Astrocyte of the hippocampus (primary cell): ENCODE measurements around the gene IL12RB2.

Experiments
- DNase-seq: peaks from one replicate; pipeline ENCODE4 v3.0.0; 2011; ENCODE audit warnings: low read depth, low spot score

IL12RB2 gene, protein sequence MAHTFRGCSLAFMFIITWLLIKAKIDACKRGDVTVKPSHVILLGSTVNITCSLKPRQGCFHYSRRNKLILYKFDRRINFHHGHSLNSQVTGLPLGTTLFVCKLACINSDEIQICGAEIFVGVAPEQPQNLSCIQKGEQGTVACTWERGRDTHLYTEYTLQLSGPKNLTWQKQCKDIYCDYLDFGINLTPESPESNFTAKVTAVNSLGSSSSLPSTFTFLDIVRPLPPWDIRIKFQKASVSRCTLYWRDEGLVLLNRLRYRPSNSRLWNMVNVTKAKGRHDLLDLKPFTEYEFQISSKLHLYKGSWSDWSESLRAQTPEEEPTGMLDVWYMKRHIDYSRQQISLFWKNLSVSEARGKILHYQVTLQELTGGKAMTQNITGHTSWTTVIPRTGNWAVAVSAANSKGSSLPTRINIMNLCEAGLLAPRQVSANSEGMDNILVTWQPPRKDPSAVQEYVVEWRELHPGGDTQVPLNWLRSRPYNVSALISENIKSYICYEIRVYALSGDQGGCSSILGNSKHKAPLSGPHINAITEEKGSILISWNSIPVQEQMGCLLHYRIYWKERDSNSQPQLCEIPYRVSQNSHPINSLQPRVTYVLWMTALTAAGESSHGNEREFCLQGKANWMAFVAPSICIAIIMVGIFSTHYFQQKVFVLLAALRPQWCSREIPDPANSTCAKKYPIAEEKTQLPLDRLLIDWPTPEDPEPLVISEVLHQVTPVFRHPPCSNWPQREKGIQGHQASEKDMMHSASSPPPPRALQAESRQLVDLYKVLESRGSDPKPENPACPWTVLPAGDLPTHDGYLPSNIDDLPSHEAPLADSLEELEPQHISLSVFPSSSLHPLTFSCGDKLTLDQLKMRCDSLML

DNA sequence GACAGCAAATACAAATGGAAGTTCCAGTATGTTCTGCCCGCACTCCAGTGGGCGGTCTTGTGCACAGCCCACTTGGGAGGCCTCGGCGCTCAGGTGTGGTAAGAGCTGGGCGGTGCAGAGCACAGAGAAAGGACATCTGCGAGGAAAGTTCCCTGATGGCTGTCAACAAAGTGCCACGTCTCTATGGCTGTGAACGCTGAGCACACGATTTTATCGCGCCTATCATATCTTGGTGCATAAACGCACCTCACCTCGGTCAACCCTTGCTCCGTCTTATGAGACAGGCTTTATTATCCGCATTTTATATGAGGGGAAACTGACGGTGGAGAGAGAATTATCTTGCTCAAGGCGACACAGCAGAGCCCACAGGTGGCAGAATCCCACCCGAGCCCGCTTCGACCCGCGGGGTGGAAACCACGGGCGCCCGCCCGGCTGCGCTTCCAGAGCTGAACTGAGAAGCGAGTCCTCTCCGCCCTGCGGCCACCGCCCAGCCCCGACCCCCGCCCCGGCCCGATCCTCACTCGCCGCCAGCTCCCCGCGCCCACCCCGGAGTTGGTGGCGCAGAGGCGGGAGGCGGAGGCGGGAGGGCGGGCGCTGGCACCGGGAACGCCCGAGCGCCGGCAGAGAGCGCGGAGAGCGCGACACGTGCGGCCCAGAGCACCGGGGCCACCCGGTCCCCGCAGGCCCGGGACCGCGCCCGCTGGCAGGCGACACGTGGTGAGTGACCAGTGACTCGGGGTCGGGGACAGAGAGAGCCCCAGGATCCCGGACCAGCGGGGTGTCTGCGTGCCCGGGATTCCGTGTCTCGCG lies at the start of gene IL12RB2:
IL12RB2 (plus strand) TSS at position 623 of the 810 bp plus-strand sequence. CDS start 12,496 bp downstream, outside the sequence.
- DNase-seq, result peak; percentile 39

DNA sequence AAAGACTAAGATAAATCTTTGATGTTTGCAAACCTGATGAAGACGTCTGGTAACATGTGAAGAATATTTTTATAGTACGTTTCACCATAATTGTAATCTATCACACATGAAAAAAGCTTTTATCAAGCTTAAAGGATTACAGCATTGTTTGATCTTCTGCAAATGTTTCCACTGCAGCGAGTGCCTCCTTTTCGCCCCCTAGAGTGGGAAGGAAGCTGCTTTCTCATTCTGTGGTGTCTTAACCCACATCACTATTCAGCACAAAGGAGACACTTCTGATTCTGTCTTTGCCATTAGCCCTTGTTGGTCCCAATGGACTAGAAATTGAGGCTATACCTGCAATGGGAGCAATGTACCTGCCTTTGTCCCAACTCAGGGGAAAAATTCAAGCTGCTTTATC lies 46.0 kb upstream of the IL12RB2 start:
- no peak for DNase-seq

DNA sequence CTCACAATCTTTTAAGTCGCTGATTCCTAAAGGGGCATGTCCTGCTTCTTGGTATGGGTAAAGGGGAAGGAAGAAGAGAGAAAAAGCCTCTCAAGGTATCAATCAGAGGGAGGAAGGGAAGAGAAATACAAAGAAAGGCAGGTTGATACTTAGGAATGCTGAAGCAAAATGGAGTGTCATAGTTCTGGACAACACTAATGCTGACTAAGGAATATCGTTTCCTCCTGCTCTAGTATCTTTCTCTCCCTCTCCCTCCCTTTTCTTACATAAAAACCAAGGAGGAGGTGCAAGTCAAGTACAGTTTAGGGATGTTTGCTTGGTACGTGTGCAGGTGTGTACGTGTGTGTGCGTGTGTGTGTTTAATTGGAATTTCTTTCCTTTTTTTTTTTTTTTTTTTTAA lies 44.9 kb upstream of the IL12RB2 start:
- no peak for DNase-seq

DNA sequence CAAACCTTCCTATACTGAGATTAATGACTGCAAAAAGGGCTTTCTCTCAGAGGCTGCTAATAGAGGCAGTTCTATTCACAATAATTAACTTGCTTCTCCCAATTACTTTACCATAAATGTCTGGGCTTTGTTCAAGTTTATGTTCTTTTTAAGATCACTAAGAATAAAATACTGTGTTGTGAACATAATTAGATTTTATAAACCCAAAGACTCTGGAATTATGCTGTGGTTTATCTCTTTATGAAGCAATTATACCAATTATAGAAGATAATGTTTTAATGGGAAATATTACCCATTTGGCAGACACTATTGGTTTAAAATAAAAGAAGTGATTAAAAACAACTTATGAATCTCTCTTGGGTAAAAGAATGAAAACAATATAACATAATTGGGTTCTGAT lies 43.5 kb upstream of the IL12RB2 start:
- no peak for DNase-seq

DNA sequence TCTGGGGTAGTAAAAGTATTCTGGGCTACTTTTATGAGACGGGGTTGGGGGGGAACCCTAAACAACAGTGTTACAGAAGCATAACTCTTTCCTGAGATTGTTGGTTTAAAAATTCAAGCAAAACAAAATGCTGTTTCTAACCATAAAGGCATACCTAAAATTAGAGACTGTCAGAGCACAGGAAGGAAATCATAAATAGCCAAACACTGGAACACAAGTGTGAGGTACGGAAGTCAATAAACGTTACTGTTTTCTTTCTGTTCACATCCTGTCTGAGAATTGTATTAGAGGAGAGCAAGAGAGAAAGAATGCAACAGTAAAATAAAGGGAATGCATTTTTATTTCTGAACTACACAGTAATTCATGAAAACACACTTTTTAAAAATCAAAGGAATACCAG lies 42.8 kb upstream of the IL12RB2 start:
- DNase-seq, result no peak

DNA sequence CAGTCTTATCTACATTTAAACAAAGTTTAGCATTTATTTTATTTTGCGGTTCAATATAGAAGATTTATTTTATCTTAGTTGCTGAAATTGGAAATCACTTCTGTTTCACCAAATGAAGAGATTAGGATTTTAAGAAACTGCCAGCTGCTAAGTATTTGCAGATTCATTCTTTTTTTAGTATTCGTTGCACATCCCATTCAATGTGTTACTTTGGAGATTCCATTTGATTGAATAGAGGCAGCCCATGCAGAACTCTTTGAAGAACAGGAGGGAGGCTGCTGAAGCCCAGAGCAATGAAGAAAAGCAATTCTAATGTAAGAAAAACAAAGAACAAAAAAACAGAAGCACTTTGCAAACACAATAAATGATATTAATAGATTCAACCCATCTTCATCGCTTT lies 38.6 kb upstream of the IL12RB2 start:
- DNase-seq, result no peak

DNA sequence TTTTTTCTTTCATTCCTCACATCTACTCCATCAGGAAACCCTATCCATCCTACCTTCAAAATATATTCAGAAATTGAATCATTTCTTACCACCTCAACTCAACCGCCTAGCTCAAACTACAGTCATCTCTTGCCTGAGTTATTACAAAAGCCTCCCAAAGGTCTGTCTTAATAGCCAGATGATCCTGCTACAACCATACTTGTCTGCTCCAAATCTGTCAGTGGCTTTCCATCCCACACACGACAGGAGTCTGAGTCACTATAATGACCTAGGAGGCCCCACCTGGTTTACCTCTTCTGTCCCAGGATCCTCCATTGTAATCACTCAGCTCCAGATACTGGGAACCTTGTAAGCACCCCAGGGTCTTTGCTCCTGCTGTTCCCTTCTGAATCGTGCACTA lies 37.1 kb upstream of the IL12RB2 start:
- DNase-seq, result no peak

DNA sequence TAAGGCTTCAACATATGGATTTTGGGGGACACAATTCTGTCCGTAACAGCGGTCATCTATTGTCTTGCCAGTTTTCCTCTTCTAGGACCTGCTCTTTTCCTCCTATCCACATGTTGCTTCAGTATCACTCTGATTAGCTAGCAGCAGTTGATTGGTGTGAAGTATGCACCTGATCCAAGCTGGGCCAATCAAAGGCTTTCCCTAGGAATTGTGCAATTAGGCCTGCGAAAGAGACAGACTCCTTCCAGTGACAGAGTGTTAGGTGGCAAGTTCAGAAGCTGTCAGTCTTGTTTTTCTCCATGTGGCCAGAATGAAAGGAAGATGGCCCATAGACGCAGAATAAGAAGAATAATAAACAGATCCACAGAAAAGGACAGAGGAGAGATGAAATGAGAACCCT lies 34.1 kb upstream of the IL12RB2 start:
- DNase-seq, result no peak

DNA sequence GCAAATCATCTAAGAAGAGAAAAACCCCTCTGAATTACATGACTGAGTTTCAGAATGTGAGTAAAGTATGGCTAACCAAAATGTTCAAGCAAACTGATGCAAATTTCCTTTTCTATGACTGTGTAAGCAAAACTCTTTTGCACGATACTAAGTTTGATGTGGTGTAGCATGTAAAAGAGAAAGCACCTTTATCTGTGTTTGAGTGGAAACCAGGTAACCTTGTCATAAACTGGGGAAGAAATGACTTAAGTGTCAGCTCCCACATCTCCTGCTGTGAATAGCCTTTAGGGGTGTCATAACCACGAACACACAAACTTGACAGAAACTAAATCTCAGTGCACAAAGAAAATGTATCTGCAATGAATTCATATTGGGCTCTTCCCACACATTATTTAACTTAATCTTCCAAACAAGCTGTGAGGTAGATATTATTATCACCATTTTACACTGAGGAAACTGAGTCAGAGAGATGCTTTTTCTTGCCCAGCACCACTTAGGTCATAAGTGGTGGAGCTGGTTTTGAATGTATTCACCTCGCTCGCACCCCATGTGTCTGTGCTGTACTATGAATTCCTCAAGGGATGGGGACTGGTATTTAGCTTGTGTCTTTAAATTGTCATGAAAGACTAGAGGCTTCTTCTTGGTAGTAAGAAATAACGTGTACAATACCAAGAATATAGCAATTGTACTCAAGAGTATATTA lies 32.9 kb upstream of the IL12RB2 start:
- DNase-seq, result no peak

DNA sequence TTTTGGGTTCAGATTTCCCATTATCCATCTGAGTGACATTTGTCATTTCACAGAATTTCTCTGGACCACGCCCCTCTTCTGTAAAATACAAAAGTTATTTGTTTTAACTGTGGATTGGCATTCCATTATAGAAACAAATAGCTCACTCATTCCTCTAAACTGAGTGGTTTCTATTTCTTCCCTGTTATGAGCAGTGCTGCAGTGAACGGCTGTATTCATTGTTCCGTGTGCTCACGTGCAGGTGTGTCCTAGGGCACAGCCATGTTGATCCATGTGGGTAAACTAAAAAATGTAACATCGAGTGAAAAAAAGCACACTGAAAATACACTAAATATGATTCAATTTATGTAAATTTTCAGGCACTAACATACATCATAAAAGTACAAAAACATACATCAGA lies 27.0 kb upstream of the IL12RB2 start:
- DNase-seq, result no peak

DNA sequence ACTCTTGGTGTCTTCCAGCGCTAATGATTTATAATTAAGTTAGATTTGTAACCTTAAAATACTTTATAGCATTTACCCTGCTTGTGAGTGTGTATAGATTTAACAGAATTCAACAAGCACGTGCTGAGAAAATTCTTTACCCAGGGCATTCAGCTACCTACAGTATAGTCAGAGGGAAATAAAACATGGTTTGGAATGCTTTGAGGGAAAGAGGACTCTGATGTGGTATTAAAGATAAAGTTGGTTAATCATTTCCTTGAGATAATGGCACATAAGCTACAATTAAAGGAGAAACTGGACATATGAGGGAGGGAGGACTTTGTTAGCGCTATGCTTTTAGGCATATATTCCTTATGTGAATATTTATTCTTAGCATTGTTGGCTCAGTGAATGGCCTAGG lies 26.4 kb upstream of the IL12RB2 start:
- DNase-seq, result no peak

DNA sequence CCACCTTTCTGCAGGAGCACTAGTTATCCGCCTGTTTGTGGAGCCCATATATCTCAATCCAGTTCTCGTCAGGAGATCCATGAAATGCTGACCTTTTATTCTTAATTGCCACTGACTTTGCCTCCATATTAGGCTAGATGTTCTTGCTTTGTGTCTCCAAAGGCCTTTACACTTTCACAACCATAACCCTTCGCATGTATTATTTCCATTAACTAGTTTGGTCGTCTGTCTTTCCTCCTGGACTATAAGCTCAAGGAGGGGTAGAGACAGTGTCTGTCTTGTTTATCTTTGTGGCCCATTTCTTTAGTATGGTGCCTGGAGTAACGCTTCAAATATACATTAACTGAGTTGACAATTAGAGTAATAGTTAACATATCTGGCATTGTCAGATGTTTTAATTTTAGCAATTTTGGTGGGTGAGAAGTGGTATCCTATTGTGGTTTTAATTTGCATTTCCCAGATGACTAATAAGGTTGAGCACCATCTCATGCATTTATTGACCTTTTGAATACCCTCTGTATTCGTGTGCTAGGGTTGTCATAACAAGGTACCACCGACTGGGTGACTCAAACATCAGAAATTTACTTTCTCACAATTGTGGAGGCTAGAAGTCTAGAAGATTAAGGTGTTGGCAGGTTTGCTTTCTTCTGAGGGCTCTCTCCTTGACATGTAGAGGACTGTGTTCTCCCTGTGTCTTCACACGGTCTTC lies 21.7 kb upstream of the IL12RB2 start:
- peak; percentile 72 for DNase-seq

DNA sequence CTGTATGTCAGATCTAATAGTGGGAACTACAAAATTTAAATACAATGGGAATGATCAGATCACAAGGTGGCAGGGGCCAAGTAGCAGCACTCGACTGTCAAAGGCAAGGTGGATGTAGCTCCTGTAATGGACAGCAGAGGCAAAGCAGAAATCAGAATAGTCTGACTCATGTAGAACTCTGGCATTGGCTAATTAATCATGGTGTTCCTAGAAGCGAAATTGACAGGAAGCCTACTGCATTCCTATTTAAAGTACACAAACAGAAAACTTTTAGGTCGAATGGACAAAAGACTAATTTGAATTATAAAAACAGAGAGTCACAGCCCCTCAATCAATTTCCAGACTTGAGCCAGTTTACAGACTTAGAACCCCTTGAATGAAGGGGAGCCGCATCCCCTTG lies 17.4 kb upstream of the IL12RB2 start:
- peak; percentile 53 for DNase-seq

DNA sequence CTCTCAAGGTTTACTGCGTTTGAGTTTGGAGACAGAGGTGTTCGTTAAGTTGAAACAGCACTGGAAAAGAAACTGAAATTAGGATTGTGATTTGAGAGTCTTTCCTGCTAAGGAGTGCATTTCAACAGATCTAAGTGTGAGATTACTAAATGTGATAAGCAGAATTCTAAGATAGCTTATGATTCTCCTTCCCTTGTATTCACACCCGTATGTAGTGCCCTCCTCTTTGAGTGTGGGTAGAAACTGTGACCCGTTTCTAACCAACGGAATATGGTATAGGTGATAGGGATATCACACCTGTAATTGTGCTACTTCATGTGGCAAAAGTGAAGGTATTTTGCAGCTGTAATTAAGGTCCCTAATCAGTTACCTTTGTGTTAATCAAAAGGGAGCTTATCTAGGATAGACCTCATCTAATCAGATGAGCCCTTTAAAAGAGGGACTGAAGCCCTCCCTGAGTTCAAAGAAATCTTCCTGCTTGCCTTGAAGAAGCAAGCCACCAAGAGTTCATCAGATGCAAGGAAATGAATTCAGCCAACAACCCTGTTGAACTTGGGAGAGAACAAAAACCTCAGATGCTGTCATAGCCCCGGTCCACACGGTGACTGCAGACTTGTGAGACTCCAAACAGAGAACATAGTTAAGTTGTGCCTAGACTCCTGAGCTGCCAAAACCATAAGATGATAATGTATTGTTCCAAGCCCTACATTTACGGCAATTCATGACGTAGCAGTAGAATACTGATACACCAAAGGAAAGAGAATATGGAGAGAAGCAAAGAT lies 12.6 kb upstream of the IL12RB2 start:
- no peak for DNase-seq

DNA sequence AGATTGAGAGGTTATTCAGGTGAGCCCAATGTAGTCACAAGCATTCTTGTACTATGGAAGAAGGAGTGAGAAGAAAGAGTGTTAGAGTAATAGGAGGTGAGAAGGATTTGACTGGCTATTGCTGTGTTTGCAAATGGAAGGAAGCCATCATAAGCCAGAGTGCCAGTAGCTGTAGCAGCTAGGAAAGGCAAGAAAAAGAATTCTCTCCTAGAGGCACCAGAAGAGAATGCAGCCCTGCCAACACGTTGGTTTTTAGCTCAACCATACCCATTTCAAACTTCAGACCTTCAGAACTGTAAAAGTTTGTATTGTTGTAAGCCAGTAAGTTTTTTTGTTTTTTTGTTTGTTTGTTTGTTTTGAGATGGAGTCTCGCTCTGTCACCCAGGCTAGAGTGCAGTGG lies 8.9 kb upstream of the IL12RB2 start:
- no peak for DNase-seq

DNA sequence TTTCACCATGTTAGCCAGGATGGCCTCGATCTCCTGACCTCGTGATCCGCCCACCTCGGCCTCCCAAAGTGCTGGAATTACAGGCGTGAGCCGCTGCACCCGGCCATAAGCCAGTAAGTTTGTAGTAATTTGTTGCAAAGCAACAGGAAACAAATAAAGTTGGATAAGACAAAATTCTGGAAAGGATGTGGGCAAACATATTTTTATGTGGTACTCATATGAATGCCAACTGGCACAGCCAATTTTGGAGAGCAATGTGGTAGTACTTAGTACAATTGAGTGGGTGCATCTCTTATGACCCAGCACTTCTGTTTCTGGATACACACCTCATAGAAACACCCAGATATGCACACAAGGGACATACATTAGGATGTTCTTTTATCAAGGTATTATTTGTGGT lies 8.4 kb upstream of the IL12RB2 start:
- no peak for DNase-seq

DNA sequence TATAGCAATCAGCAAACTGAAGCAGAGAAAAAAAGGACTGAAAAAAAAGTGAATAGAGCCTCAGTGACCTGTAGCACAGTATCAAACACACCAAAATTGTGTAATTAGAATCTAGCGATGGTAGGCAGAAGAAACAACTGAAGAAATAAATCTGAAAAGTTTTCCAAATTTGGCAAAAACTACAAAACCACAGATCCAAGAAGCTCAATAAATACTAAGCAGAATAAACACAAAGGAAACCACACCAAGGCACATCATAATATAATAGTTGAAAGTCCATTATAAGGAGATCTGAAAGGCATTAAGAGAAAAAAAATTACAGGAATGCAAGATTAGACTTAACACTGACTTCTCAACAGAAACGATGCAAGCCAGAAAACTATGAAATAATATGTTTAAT lies 7.1 kb upstream of the IL12RB2 start:
- peak; percentile 38 for DNase-seq

DNA sequence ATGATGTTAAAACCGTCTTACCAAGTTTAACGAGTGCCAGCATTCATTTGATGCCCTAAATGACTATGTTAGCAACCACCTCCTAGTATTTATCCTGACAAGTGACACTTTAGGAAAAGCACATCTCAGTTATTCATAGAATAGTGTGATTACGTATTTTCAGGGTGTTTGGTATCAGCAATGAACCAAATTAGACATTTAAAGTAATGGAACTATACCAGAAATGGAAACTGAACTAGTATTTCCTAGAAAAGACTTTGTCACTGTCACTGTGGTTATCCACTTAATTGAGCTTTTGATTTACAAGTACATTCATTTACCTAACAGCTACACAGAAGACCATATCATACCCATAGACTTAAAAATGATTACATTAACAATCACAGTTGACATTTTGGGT lies 3.6 kb upstream of the IL12RB2 start:
- DNase-seq, result no peak

DNA sequence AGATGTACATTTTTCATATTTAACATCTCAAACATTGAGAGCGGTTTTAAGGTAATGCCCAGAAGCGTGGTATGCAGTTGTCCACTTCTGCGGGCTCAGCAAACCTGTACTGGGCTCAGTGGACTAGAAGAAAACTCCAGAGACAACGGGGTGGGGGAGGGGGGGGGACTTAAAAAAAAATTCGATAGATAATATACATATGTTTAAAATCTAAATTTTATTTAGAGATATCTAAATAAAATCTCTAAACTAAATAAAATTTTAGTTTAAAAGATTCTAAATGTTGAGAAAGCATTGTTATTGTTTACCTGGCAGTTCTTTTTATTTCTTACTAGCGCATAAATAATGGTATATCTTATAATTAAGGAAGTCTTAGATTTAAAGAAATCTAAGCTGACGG lies 1.1 kb upstream of the IL12RB2 start:
- no peak for DNase-seq

DNA sequence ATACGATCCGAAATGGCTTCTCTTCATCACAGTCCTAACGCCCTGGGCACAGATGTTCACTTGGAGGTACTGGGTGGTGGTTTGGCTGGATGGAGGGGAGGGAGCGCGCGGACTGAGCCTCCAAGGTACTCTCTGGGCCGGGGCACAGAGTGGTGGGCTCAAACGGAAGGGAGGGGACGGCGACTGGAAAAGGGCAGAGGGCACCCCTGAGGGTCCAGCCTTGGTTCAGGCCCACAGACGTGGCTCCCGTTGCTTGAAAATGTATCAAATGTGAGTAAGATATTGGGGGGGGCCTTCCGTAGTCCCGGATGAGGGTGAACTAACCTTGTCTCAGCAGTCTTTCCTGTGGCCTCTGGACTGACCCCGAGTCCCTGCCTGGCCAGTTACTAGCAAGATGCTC lies 463 bp downstream of the IL12RB2 start:
- no peak for DNase-seq
